H7 (cell line): ENCODE results near the gene ATP4B. TPM values are rescaled to one million over a fixed set of nuclear protein-coding genes. Genes with fewer than 3 reads are reported as not detected.
"Not testable (repeated sequence)": the region's sequence is repeated elsewhere in the genome, so short reads cannot be mapped to it uniquely, and the experiment has no call there.

ENCODE experiments used
- DNase-seq: peaks from one replicate; pipeline ENCODE4 v3.0.0; 2012
- H3K27me3 ChIP-seq: 2 replicates; pipeline ENCODE4 v1.6.0; 2011; ENCODE audit warnings: mild to moderate bottlenecking, low read length; ENCODE audit not compliant: control insufficient read depth, insufficient read depth
- H3K36me3 ChIP-seq: replicated peaks from 2 replicates; pipeline ENCODE4 v1.5.1; 2011; ENCODE audit warnings: low read length; ENCODE audit not compliant: control insufficient read depth, insufficient read depth
- H3K4me3 ChIP-seq: 2 replicates; pipeline ENCODE4 v1.5.1; 2011; ENCODE audit warnings: low read depth, mild to moderate bottlenecking, control low read depth, low read length, moderate library complexity; ENCODE audit not compliant: insufficient read depth
- total RNA-seq: library from RNA; depleted of rRNA; stranded (reverse); fragments of >200 nt; shearing (Covaris generic); gene quantifications from 2 replicates; pipeline ENCODE4 v1.2.3, GENCODE V29; 2014

ATP4B gene
- total RNA-seq, 1 experiment from 2014 or later: 0.48 TPM

- Histone ChIP-seq H3K36me3 (peaks cover 13% of the 10 kb centered on the region), H3K4me3 (no peak overlapping the region), H3K27me3 (no peaks in the 10 kb centered on the region)
- no peak for DNase-seq
These were observed 28.1 kb downstream of the ATP4B start for GRCh38 chr13:113629866-113630265.

GRCh38 chr13:113628291-113629270 lies 29.4 kb downstream of the ATP4B start:
- Histone ChIP-seq H3K36me3 (peaks cover 8% of the 10 kb centered on the region), H3K4me3 (no peak overlapping the region), H3K27me3 (no peaks in the 10 kb centered on the region)
- no peak for DNase-seq

GRCh38 chr13:113627136-113627535 lies 30.9 kb downstream of the ATP4B start:
- Histone ChIP-seq H3K27me3 (no peaks in the 10 kb centered on the region), H3K4me3 (no peak overlapping the region), H3K36me3 (peaks cover 13% of the 10 kb centered on the region)
- no peak for DNase-seq

- Histone ChIP-seq H3K4me3 (no peak overlapping the region), H3K27me3 (no peaks in the 10 kb centered on the region), H3K36me3 (peaks cover 10% of the 10 kb centered on the region)
- DNase-seq: no peak
These were observed 31.9 kb downstream of the ATP4B start for GRCh38 chr13:113625965-113626721.

- H3K27me3 ChIP-seq, DNase-seq, H3K36me3 ChIP-seq: not testable (repeated sequence)
These were observed 33.2 kb downstream of the ATP4B start for GRCh38 chr13:113624640-113625304.

GRCh38 chr13:113624235-113624587 lies 33.8 kb downstream of the ATP4B start:
- no peaks in the 10 kb centered on the region for H3K27me3 ChIP-seq
- peaks cover 10% of the 10 kb centered on the region for H3K36me3 ChIP-seq
- no peak overlapping the region for H3K4me3 ChIP-seq
- no peak for DNase-seq

More at GRCh38 chr13:113624640-113625304, 33.2 kb downstream of the ATP4B start:
- not testable (repeated sequence) for H3K4me3 ChIP-seq

GRCh38 chr13:113623491-113624234 lies 34.3 kb downstream of the ATP4B start:
- no peak for DNase-seq
- Histone ChIP-seq H3K4me3 (no peak overlapping the region), H3K36me3 (peaks cover 10% of the 10 kb centered on the region)

GRCh38 chr13:113622791-113623490 lies 35.1 kb downstream of the ATP4B start:
- H3K27me3 ChIP-seq: no peaks in the 10 kb centered on the region
- H3K4me3 ChIP-seq: no peak overlapping the region
- no peak for DNase-seq
- peaks cover 10% of the 10 kb centered on the region for H3K36me3 ChIP-seq

More at GRCh38 chr13:113623491-113624234, 34.3 kb downstream of the ATP4B start:
- no peaks in the 10 kb centered on the region for H3K27me3 ChIP-seq

- not testable (repeated sequence) for H3K4me3 ChIP-seq, H3K36me3 ChIP-seq
These were observed 35.9 kb downstream of the ATP4B start for GRCh38 chr13:113621986-113622550.

GRCh38 chr13:113621498-113621897 lies 36.5 kb downstream of the ATP4B start:
- H3K36me3 ChIP-seq, H3K4me3 ChIP-seq, DNase-seq, H3K27me3 ChIP-seq: not testable (repeated sequence)

More at GRCh38 chr13:113621986-113622550, 35.9 kb downstream of the ATP4B start:
- DNase-seq, H3K27me3 ChIP-seq: not testable (repeated sequence)

- Histone ChIP-seq H3K4me3 (no peak overlapping the region), H3K27me3 (no peaks in the 10 kb centered on the region), H3K36me3 (peaks cover 10% of the 10 kb centered on the region)
- no peak for DNase-seq
These were observed 37.0 kb downstream of the ATP4B start for GRCh38 chr13:113621046-113621445.

- Histone ChIP-seq H3K4me3 (no peak overlapping the region), H3K27me3 (no peaks in the 10 kb centered on the region), H3K36me3 (peaks cover 11% of the 10 kb centered on the region)
- DNase-seq: no peak
These were observed 37.8 kb downstream of the ATP4B start for GRCh38 chr13:113620036-113620796.

GRCh38 chr13:113618455-113618854 lies 39.5 kb downstream of the ATP4B start:
- DNase-seq: no peak
- no peak overlapping the region for H3K4me3 ChIP-seq
- H3K27me3 ChIP-seq: no peaks in the 10 kb centered on the region
- peaks cover 9% of the 10 kb centered on the region for H3K36me3 ChIP-seq
